Epidermal melanocyte (primary cell): Measurements from ENCODE around the gene RNF186.

Experiments used
- DNase-seq: peaks from one replicate; pipeline ENCODE4 v3.0.0; 2011; ENCODE audit warnings: low spot score; ENCODE audit not compliant: insufficient read length

Gene RNF186

DNA sequence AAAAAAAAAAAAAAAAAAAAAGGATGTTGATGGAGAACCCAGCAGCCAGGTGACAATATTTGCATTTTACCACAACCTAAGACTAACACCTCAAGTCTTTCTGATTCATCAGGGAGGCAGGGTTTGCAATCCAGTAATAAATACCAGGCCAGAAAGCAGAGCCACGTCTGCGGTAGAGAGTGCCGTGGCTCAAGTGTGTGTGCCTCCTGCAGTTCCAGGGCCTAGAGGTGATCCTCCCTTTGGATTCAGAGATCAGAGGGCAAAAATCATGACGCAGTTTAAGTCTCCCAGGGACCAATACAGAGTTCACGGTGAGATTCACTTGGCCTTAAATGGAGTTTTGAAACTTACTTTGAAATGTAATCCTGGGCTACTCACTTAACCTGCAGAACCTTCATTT lies 50.2 kb downstream of the RNF186 start:
- no peak for DNase-seq
